HG02571 (cell line): ENCODE measurements around the gene DEFB125.
"Not testable (repeated sequence)": the region's sequence is repeated elsewhere in the genome, so short reads cannot be mapped to it uniquely, and the experiment has no call there.

ENCODE experiments used
- ATAC-seq: cut with Tn5 transposase; IDR thresholded peaks from one replicate; pipeline ENCODE4 v1.9.1; 2021; ENCODE audit warnings: mild to moderate bottlenecking, moderate library complexity; ENCODE audit not compliant: unreplicated experiment

DEFB125 gene, protein sequence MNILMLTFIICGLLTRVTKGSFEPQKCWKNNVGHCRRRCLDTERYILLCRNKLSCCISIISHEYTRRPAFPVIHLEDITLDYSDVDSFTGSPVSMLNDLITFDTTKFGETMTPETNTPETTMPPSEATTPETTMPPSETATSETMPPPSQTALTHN

DNA sequence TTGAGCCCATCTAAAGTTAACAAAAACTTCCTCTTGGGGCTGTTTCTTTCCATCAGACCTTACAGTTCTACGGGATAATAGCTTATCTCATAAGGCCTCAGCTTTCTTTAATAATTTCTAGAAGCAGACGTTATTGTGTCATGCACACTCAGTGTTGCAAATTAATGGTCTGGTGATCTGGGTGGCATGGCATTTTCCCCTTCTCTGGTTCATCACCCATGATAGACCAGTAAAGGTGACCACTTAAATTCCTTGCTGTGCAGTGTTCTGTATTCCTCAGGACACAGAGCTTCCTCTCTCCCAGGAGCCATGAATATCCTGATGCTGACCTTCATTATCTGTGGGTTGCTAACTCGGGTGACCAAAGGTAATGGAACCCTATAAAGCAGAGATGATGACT lies at the start of gene DEFB125:
Gene DEFB125, plus strand, starts transcription at position 272 of the 400 bp plus-strand sequence. Its CDS starts 38 bp downstream, at position 310.
- no peak for ATAC-seq

DNA sequence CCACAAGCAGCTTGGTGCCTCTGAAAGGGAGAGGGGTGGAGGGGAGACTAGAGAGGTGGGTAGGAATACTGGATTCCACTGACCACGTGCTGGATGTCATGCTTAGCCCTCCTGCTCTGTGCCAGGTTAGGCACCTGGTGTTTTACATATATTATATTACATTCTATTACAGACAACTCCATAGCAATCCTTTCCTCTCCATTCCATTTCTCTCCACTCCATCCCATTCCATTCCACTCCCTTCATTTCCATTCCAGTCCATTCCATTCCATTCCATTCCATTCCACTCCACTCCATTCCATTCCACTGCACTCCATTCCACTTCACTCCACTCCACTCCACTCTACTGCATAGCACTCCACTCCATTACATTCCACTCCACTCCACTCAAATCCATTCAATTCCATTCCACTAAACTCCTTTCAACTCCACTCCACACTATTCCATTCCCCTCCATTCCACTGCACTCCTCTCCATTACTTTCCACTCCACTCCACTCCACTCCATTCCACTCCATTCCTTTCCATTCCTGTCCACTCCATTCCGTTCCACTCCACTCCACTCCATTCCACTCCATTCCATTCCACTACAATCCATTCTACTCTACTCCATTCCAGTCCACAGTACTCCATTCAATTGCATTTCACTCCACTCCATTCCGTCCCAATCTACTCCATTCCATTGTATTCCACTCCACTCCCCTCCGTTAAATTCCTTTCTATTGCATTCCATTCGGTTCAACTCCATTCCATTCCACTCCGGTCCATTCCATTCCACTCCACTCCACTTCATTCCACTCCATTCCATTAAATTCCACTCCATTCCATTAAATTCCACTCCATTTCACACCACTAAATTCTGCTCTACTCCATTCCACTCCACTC lies 27.2 kb upstream of the DEFB125 start:
- ATAC-seq: no peak

DNA sequence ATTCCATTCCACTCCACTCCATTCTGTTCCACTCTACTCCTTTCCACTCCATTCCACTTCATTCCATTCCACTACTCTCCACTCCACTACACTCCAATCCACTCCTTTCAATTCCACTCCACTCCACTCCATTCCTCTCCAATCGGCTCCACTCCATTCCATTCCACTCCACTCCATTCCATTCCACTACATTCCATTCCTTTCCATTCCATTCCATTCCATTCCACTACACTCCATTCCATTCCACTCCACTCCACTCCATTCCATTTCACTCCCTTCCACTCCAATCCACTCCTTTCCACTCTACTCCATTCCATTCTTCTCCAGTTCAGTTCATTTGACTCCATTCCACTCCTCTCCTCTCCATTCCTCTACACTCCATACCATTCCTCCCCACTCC lies 26.2 kb upstream of the DEFB125 start:
- no peak for ATAC-seq

DNA sequence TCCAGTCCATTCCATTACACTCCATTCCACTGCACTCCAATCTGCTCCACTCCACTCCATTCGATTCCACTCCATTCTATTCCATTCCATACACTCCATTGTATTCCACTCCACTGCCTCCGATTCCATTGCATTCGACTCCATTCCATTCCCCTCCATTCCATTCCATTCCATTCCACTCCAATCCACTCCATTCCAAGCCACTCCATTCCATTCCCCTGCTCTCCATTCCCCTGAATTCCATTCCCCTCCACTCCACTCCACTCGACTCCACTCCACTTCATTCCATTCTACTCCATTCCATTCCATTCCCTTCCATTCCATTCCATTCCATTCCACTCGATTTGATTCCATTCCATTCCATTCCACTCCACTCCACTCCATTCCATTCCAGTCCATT lies 25.7 kb upstream of the DEFB125 start:
- ATAC-seq: no peak

DNA sequence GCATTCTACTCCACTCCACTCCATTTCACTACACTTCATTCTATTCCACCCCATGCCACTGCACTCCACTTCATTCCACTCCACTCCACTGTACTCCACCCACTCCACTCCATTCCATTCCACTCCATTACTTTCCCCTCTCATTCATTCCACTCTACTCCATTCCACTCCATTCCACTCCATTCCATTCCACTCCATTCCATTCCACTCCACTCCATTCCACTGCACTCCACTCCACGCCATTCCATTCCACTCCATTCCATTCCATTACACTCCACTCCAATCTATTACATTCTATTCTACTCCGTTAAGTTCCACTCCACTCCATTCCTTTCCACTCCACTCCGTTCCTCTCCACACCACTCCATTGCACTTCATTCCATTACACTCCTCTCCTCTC lies 25.0 kb upstream of the DEFB125 start:
- ATAC-seq: no peak

DNA sequence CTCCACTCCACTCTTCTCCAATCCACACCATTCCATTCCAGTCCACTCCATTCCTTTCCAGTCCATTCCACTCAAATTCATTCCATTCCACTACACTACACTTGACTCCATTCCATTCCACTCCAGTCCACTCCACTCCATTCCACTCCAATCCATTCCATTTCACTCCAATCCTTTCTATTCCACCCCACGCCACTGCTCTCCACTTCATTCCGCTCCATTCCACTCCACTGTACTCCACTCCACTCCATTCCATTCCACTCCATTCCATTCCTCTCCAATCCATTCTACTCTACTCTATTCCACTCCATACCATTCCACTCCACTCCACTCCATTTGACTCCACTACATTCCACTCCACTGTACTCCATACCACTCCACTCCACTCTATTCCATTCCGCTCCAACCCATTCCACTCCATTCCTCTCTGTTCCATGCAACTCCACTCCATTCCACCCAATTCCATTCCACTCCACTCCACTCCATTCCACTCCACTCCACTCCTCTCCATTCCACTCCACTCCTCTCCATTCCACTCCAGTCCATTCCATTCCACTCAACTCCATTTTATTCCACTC lies 23.4 kb upstream of the DEFB125 start:
- no peak for ATAC-seq

DNA sequence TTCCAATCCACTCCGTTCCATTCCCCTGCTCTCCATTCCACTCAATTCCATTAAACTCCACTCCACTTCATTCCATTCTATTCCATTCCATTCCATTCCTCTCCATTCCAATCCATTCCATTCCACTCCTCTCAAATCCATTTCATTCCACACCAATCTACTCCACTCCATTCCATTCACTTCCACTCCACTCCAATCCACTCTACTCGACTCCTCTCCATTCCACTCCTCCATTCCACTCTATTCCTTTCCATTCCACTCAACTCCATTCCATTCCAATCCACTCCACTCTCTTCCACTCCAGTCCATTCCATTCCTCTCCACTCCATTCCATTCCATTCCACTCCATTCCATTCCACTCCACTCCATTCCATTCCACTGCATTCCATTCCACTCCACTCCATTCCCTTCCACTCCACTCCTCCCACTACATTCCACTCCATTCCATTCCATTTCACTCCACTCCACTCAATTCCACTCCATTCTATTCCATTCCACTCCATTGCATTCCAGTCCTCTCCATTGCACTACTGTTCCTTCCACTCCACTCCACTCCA lies 22.6 kb upstream of the DEFB125 start:
- no peak for ATAC-seq

DNA sequence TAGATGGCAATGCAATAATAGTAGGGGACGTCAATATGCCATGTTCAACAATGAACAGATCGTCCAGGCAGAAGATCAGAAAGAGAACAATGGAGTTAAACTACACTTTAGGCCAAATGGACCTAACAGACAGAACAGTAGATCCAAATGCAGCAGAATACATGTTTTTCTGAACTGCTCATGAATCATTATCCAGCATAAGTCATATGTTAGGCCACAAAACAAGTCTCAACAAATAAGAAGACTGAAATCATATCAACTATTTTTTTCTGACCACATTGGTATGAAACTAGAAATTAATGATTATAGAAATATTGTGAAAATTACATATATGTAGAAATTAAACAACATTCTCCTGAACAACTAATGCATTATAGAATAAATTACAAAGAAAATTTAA lies 10.2 kb upstream of the DEFB125 start:
- ATAC-seq: no peak

DNA sequence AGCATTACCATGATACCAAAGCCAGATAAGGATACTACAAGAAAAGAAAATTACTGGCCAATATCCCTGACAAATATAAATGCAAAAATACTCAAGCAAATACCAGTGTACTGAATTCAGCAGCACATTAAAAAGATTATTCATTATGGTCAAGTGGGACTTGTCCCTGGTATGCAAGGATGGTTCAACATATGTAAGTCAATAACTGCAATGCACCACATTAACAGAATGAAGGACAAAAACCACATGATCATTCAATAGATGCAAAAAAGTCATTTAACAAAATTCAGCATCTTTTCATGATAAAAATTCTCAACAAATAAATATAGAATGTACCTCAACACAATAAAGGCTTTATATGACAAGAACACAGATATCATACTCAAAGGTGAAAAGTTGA lies 9.1 kb upstream of the DEFB125 start:
- ATAC-seq: no peak

DNA sequence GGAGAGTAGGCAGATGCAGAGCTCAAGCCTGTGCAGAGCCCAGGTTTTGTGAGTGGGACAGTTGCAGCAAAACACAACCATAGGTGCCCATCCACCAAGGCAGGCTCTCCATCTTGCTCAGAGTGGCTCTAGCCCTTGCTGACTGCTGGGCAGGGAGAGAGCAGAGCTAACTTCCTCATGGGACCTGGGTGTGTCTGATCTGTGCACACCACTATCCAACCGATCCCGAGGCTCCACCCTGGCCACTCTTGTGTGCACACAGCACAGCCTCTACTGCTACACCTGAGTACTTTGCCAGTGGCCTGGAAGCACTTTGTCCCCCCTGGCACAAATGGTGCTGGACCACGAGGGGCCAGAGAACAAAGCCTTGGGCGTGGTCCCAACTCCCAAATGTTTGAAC lies 7.9 kb upstream of the DEFB125 start:
- ATAC-seq: no peak

DNA sequence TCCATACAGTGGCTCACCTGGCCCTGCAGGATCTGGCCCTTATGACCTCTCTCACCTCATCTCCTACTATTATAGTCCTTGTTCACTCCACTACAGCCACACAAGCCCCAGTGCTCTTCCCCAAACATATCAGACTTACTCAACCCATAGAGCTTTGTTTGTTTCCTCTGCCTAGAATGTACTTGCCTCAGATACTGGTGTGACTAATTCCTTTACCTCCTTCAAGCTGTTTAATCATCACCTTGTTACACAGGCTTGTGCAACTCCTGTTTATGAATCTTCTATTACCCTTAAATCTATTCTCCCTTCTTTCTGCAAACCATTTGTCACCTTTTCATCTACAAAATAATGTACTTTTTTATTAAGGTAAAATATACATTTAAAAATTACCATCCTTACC lies 3.2 kb downstream of the DEFB125 start:
- no peak for ATAC-seq

DNA sequence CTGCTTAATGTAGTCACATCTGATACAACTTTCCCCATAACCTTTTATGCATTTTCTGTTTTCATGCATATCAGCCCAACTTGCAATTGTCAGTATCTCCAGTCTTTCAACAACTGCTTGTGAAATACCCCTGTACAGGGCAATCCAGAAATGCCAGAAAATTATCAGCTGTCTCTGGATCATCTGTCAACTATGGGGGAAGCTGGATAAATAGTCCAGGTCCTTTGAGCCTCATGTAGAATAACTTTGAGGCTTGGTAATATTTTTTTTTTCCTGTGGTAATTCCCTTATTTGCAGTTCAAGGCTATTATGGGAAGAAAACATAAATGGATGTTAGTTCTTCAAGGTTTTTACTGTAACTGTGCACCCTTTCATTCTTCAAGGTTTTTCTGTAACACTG lies 6.2 kb downstream of the DEFB125 start:
- ATAC-seq: no peak

DNA sequence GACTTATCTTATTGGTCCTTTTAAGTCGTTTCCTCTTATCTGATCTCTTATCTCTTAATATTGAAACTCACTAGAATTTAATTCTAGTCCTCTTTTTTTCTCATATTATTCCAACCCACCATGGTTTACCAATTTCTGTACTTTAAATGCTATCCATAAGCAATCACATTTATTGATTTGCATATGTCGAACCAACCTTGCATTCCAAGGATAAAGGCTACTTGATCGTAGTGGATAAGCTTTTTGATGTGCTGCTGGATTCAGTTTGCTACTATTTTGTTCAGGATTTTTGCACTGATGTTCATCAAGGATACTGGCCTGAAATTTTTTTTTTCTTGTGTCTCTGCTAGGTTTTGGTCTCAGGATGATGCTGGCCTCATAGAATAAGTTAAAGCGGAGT lies 7.7 kb downstream of the DEFB125 start:
- no peak for ATAC-seq

DNA sequence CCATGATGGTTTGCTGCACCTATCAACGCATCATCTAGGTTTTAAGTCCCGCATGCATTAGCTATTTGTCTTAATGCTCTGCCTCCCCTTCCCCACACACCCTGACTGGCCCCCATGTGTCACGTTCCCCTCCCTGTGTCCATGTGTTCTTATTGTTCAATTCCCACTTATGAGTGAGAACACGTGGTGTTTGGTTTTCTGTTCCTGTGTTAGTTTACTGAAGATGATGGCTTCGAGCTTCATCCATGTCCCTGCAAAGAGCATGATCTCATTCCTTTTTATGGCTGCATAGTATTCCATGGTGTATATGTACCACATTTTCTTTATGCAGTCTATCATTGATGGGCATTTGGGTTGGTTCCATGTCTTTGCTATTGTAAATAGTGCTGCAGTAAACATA lies 10.2 kb downstream of the DEFB125 start:
- ATAC-seq: not testable (repeated sequence)

DNA sequence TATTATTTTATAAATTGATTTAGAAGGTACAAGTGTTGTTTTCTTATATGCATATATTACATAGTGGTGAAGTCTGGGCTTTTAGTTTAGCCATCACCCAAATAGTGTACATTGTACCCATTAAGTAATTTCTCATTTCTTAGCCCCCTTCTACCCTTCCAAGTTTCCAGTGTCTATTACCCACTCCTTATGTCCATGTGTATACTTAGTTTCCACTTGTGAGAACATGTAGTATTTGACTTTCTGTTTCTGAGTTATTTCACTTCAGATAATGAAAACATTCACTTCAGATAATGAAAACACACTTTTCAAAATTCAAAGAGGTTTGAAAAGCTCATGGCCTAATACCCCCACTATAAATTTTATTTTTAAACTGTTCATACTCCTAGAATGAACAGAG lies 14.5 kb downstream of the DEFB125 start:
- ATAC-seq: no peak

DNA sequence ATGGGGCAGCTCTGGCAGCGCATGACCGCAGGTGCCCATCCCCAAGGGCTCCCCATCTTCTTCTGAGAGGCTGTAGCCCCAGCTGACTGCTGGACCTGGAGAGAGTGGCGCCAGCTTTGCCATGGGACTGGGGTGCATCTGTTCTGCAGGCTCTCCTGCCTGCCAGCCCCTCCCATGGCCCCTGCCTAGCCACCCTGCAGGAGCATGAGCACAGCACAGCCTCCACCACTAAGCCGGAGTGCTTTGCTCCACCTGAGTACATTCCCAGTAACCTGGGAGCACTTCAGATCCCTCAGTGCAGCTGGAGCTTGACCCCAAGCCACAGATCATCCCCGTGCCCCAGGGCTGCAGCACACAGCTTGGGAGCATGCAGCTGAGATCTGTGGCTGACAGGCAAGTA lies 16.0 kb downstream of the DEFB125 start:
- ATAC-seq: no peak

DNA sequence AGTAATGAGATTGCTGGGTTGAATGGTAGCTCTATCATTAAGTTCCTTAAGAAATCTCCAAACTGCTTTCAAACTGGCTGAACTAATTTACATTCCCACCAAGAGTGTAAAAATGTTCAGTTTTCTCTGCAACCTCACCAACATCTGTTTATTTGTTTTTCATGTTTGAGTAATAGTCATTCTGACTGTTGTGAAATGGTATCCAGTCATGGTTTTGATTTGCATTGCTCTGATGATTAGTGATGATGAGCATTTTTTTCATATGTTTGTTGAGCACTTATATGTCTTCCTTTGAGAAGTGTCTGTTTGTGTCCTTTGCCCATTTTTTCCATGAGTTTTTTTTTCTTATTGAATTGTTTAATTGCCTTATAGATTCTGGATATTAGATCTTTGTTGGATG lies 24.9 kb downstream of the DEFB125 start:
- ATAC-seq: no peak

DNA sequence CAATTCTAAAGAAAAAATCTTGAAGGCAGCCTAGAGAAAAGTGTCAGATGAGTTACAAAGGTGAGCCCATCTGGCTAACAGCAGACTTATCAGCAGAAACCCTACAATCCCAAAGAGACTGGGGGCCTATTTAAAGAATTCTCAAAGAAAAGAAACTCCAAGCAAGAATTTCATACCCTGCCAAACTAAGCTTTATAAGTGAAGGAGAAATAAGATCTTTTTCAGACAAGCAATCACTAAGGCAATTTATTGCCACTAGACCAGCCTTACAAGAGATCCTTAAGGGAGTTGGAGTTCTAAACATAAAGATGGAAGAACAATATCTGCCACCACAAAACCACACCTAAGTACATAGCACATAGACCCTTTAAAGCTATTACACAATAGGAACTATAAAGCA lies 30.0 kb downstream of the DEFB125 start:
- no peak for ATAC-seq

DNA sequence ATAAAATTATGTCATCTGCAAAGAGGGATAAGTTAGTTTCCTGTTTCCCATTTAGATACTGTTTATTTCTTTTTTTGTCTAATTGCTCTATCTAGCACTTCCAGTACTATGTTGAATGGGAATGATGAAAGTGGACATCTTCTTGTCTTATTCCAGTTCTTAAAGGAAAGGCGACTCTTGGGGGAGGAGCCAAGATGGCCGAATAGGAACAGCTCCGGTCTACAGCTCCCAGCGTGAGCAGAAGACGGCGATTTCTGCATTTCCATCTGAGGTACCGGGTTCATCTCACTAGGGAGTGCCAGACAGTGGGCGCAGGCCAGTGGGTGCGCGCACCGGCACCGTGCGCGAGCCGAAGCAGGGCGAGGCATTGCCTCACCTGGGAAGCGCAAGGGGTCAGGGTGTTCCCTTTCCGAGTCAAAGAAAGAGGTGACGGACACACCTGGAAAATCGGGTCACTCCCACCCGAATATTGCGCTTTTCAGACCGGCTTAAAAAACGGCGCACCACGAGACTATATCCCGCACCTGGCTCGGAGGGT lies 42.4 kb downstream of the DEFB125 start:
- not testable (repeated sequence) for ATAC-seq

DNA sequence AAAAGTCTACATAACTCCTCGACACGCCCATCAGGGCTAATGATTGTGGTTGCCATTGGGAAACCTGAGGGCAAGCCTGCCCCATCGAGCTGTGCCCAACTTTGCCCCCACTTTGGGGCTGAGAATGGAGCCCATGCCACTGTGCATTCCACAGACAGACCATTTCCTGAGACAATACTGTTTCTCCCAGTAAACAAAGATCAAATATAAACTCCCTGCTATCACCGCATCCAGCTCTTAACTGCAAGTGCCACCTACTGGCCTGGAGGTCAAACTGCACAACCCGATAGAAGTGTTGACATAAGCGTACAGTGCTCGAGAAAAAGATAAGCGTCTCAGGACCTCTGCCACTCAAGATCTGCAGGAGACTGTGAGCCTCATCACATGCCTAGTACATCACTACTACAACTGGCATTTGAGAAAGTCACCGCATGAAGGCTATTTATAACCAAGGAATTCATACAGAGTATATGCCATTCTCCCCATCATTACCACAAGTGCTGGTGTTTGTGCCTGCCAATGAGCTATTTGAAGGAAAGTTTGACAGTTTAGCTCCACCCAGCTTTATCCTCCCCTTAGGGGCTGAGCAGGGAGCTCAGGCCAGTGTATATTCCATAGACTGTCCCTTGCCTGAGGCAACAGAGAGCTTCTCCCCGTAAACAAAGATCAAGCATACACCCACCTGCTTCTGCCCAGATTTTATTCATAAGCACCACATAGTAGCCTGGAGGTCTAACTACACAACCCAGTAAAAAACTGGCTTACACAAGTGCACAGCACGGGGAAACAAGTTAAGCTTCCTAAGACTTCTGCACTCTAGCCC lies 50.4 kb downstream of the DEFB125 start:
- no peak for ATAC-seq

DNA sequence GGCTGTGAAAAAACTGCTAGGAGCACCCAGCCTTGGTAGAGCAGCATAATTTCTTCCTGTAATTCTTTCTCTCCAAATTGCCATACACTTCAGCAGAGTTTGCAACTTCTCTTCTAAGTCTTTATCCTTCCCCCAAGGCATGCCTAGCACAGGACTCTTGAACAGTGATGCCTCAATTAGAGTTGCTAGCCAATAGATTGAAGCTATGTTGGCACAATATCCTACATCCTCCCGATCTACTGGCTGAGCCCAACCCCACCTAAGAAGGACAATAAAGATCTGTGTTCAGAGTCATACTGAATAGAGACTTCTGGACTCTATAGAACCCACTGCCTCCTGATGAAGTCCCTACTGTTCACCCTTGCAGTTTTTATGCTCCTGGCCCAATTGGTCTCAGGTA lies 54.8 kb downstream of the DEFB125 start, which contains the start of gene DEFB126:
Gene DEFB126, plus strand, starts transcription at position 301 of the 400 bp plus-strand sequence. Its CDS starts 39 bp downstream, at position 340.
- ATAC-seq: no peak
